HG03469 (cell line): ENCODE data around the gene SVIL.
"Not testable (repeated sequence)": the region's sequence is repeated elsewhere in the genome, so short reads cannot be mapped to it uniquely, and the experiment has no call there.

ENCODE experiments used
- ATAC-seq: cut with Tn5 transposase; IDR thresholded peaks from one replicate; pipeline ENCODE4 v1.9.1; 2021; ENCODE audit warnings: mild to moderate bottlenecking, moderate library complexity, moderate number of reproducible peaks; ENCODE audit not compliant: unreplicated experiment

SVIL gene

GRCh38 chr10:29546773-29547313 is 87.9 kb downstream of the SVIL start:
- ATAC-seq = no peak

DNA sequence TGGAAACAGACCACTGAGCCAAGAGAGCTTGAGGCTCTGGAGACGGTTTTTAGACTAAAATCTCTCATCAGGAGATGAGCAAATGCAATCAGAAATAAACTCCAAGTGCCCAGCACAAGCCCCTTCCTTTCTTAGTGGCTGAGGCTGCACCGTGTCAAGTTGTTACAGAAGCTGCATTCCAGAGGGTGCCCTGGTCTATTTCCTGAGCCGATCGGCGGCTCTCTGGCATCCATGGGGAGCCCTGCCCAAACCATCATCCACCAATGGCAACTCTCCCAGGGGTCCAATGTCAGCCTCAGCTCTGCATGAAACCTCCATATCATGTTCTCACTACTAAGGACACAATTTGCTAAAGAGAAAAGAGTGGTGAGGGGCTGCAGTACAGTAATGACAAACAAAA is 89.6 kb downstream of the SVIL start:
- ATAC-seq = no peak

DNA sequence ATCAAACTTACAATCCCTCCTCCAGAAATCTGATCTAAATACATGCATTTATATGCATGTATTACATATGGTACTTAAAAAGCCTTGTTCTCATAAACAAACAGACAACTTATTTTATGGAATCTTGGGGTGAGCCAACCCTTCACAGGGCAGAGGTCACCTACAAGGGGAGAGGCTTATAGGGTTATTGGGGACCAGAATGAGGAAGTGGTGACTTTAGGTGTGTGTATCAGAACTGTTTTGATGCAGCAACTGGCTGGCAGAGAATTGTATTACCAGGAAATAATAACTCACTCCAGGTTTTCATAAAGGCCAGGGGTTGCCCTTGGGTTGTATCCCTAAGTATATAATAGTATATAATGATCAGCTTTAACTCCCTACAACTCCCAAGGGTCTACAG is 91.1 kb downstream of the SVIL start:
- no peak for ATAC-seq

DNA sequence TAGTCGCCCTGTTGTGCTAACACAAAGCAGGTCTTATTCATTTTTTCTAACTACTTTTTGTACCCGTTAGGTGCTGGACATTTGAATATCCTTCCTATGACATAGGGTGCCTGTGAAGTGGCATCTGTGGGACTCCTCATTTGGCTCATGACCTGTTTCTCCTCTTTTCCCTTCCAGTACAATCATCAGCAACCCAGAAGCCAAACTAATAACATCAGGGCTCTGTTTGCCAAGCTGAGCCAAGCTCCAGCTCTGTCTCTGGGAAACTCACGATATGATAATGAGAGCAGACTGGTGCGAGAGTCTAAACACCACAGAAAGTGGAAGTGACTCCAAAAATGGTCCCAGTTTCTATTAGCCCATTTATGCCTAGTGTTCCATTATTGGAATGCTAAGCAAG is 92.0 kb downstream of the SVIL start:
- no peak for ATAC-seq

GRCh38 chr10:29541422-29542210 is 93.2 kb downstream of the SVIL start:
- ATAC-seq = no peak

GRCh38 chr10:29540016-29540415 is 94.8 kb downstream of the SVIL start:
- no peak for ATAC-seq

GRCh38 chr10:29539412-29539811 is 95.4 kb downstream of the SVIL start:
- ATAC-seq = no peak

DNA sequence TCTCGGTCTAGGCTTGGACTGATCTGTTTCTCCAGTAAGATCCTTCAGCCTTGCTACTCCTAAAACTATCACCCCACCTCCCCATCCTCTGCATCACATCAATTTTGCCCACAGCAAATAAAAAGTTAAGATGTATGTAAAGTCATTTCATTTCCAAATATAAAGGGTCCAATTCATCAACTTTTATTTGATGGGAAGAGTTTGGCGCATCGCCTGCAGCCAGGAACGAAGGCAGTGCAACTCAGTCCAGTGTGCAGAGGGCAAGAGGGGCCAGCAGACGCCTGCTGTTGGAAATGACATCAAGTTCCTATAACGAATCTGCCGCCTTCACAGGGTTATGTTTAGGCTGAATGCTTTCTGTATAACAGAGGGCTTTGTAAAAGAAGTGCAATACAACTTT is 97.0 kb downstream of the SVIL start:
- ATAC-seq = no peak

- not testable (repeated sequence) for ATAC-seq
These were observed 98.1 kb downstream of the SVIL start for GRCh38 chr10:29536691-29537090.

- no peak for ATAC-seq
These were observed 98.9 kb downstream of the SVIL start for GRCh38 chr10:29535778-29536453.

GRCh38 chr10:29535012-29535777 is 99.6 kb downstream of the SVIL start:
- no peak for ATAC-seq

GRCh38 chr10:29534590-29534989 is 100.2 kb downstream of the SVIL start:
- ATAC-seq = no peak

DNA sequence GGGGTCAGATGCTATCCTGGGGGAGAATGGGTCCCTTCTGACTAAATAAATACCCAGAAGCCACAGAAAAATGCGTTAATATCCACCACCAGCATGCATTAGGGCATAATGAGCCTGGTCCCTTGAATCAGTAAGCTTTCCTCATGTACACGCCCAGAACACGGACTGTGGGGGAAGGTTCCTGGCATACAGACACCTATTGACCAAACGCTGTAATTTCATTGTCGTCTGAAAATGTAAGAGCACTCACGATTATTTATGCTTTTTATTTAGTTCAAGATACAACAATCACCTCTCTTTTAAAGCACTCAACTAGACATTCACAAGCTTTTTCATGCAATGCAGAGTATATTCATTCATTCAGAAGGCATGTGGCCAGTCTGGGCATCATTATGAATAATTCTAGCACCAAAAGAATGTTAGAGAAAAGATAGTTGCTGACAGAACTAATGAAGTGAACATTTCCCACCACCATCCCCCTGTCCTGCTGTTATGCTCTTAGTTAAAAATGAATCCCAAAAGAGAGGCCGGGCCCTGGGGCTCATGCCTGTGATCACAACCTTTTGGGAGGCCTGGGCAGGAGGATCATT is 101.0 kb downstream of the SVIL start:
- ATAC-seq = no peak

GRCh38 chr10:29533046-29533445 is 101.7 kb downstream of the SVIL start:
- no peak for ATAC-seq

GRCh38 chr10:29532256-29532878 is 102.4 kb downstream of the SVIL start:
- ATAC-seq = no peak

DNA sequence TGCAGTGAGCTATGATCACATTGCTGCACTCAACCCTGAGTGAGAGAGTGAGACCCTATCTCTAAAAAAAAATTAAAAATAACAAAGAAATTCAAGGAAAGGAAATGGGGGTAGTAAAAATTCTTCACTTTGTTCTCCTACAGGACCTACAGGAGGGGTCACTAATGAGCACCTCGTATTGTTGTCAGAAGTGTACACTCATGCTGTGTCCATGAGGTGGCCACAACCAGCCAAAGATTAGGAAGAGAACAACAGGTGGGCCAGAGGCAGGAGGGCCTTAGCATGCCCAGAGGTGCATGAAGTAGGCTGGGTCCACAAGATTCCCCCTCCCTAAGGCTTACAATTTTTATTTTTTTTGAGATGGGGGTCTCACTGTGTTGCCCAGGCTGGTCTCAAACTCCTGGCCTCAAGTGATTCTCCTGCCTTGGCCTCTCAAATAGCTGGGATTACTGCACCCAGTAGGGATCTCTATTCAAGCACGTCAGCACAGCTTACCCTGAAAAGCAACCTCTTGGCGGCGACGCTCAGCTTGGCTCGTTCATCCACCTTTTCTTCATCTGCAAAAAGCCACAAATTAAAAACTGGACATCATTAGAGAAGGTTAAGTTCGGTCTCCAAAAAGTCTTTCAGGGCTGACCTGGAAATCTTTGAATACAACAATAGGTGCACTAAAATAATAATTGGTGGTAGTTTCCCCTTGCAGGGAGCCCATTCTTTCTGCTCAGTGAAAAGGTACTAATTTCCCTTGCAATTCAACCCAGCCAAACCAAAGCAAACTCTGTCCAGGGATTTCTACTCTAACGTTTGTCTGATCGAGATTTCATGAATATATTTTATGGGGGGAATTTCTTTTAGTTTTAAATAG is 104.4 kb downstream of the SVIL start:
- ATAC-seq = no peak

DNA sequence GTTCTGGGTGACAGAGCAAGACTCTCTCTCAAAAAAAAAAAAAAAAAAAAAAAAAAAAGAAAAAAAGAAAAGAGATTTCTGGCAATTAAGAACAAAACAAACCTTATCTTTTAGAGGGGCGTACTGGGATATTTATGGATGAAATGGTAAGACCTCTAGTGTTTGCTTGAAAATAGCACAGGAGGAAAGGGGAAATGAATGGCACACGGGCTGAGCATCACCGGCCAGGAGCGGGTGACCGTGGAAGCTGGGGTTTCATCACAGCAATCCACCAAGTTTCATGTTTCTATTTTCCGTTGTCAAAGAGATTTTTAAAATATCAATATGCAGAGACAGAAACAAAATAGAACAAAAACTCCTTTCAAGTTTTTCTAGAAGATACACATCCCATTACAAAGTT is 105.6 kb downstream of the SVIL start:
- ATAC-seq = no peak

GRCh38 chr10:29525762-29526161 is 109.0 kb downstream of the SVIL start:
- ATAC-seq = no peak

- no peak for ATAC-seq
These were observed 110.1 kb downstream of the SVIL start for GRCh38 chr10:29524720-29525119.

DNA sequence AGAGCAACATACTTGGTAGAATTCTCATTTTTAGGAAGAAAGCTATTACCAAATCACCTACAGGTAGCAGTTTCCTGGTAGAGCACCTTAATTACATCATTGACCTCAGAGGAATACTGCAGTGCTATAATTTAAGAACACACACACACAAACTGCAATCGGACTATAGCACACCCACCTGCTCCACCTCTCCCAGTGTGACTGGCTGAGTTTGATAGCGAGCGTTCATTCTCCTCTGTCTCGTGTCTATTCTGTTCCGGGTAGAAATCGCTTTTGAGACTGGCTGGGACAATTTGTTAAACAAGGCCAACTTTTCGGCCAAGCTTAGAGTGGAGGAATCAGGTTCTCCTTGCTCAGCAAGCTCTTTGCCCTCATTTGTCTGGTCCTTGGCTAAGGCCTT is 110.5 kb downstream of the SVIL start:
- ATAC-seq = no peak
